Colonic mucosa (tissue), 4 donors: Measurements from ENCODE around the gene ICA1. TPM values are rescaled to one million over a fixed set of nuclear protein-coding genes. Genes with fewer than 3 reads are reported as not detected.
"Not testable (repeated sequence)": the region's sequence is repeated elsewhere in the genome, so short reads cannot be mapped to it uniquely, and the experiment has no call there.

Experiments
- DNase-seq: peaks from one replicate; pipeline ENCODE4 v3.0.0-alpha.2; 2020
- H3K27ac ChIP-seq: fragments of 200-600 bp; one replicate; pipeline ENCODE4 v1.8.0; 2021
- H3K27me3 ChIP-seq: fragments of 200-600 bp; one replicate; pipeline ENCODE4 v1.8.0; 2021
- H3K36me3 ChIP-seq: fragments of 200-600 bp; one replicate; pipeline ENCODE4 v1.8.0; 2021
- H3K4me1 ChIP-seq: fragments of 200-600 bp; one replicate; pipeline ENCODE4 v1.8.0; 2021; ENCODE audit warnings: mild to moderate bottlenecking
- H3K4me3 ChIP-seq: fragments of 200-600 bp; one replicate; pipeline ENCODE4 v1.8.0; 2021
- H3K9ac ChIP-seq, 2 donors: one replicate each; pipeline ENCODE4 v1.7.0; 2013; ENCODE audit warnings: control low read depth in 2 of 2, low read depth in 2 of 2, low read length in 2 of 2
- H3K9me3 ChIP-seq: fragments of 200-600 bp; one replicate; pipeline ENCODE4 v1.8.0; 2021
- intact Hi-C: fragments of 100-400 bp; cut with DNase I; formaldehyde crosslinking; loops from one replicate; pipeline ENCODE4 v1.14.1; 2022
- total RNA-seq, 2 donors: library from RNA; stranded (reverse); fragmentation: NEBNext Ultra II Directional in 1 of 2; extraction: Animal tissue kit (Norgen Biotek cat#: 25700) in 1 of 2; gene quantifications; one replicate each; pipeline ENCODE4 v1.2.1, GENCODE V29; 2021
- TF ChIP-seq, protein P1 (sequence below): fragments of 200-600 bp; IDR thresholded peaks from one replicate; pipeline ENCODE4 v1.8.0; 2022; ENCODE audit warnings: antibody characterized with exemption, mild to moderate bottlenecking
- donor health status: healthy.
- donor health status: DM: no; HTN: no; CAD: no.
- donor health status: DM: no; HTN: no; CAD: no.

Gene ICA1
- total RNA-seq, 2 donors from 2014 or later: 46.1 to 47.5 TPM

- no peak overlapping the region for H3K4me3 ChIP-seq
- H3K27ac ChIP-seq: no peak overlapping the region
- no peaks in the 10 kb centered on the region for H3K36me3 ChIP-seq
- TF ChIP-seq, protein P1, sequence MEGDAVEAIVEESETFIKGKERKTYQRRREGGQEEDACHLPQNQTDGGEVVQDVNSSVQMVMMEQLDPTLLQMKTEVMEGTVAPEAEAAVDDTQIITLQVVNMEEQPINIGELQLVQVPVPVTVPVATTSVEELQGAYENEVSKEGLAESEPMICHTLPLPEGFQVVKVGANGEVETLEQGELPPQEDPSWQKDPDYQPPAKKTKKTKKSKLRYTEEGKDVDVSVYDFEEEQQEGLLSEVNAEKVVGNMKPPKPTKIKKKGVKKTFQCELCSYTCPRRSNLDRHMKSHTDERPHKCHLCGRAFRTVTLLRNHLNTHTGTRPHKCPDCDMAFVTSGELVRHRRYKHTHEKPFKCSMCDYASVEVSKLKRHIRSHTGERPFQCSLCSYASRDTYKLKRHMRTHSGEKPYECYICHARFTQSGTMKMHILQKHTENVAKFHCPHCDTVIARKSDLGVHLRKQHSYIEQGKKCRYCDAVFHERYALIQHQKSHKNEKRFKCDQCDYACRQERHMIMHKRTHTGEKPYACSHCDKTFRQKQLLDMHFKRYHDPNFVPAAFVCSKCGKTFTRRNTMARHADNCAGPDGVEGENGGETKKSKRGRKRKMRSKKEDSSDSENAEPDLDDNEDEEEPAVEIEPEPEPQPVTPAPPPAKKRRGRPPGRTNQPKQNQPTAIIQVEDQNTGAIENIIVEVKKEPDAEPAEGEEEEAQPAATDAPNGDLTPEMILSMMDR: no peak
- DNase-seq: no peak
- intact Hi-C loops: no loop called here
- H3K9me3 ChIP-seq: no peaks in the 10 kb centered on the region
- H3K4me1 ChIP-seq: no peaks in the 10 kb centered on the region
- no peak overlapping the region for H3K9ac ChIP-seq
- no peaks in the 10 kb centered on the region for H3K27me3 ChIP-seq
These were observed 156.4 kb downstream of the ICA1 start for GRCh38 chr7:8105449-8106095.

GRCh38 chr7:8103282-8103681 lies 158.7 kb downstream of the ICA1 start:
- Histone ChIP-seq H3K4me3 (no peak overlapping the region), H3K27me3 (no peaks in the 10 kb centered on the region), H3K4me1 (no peaks in the 10 kb centered on the region), H3K27ac (no peak overlapping the region), H3K36me3 (no peaks in the 10 kb centered on the region), H3K9ac (no peak overlapping the region), H3K9me3 (no peaks in the 10 kb centered on the region)
- TF ChIP-seq, protein P1: no peak
- DNase-seq: no peak
- intact Hi-C loops: no loop called here

DNA sequence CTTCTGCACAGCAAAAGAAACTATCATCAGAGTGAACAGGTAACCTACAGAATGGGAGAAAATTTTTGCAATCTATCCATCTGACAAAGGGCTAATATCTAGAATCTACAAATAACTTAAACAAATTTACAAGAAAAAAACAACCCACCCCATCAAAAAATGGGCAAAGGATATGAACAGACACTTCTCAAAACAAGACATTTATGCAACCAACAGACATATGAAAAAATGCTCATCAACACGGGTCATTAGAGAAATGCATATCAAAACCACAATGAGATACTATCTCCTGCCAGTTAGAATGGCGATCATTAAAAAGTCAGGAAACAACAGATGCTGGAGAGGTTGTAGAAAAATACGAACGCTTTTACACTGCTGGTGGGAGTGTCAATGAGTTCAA lies 160.7 kb downstream of the ICA1 start:
- H3K4me1 ChIP-seq, H3K9ac ChIP-seq, H3K4me3 ChIP-seq, DNase-seq, H3K27me3 ChIP-seq, intact Hi-C loops, H3K36me3 ChIP-seq, H3K27ac ChIP-seq, H3K9me3 ChIP-seq: not testable (repeated sequence)

DNA sequence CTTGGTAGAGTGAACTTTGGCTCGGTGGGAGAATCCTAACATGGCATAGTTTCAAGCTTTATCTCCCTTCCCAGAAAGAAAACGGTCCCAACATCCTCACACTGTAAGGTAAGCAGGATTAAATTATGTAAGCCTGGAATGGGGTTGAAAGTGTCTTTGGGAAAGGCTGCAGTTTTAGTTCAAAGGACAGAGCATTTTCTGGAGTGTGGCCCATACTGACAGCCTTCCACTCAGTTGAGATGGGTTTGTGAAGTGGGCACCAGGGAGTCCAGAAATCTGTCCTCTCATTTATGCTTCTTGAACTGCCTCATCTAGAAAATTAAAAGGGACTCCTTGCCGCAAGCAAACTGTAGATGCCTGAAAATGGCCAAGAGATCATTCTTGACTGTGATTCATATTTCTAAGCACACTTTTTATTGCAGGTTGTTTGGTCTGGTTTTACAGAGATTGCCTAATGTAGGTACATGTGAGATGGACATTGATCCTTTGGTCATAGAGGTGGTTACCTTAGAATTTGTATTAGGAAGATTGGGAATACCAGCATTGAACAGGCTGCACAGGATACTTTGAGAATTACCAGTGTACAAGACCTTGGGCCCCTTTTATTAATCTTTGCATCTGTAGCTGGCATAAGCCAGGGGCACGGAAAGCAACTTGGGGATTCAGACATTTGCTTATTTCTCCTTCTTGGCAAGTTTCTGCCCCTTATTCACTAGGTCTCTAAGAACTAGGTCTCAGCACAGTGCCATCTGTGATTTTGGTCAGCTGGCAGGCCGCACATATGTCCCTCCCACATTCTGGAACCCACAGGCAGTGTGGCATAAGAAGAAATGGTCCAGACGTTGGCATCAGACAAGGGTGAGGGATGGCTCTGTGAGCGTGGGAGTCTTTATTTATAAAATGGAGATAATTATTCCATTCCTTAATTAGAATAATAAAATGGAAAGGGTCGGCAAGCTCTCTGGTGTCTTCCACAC lies 167.5 kb downstream of the ICA1 start:
- DNase-seq: no peak
- no peak overlapping the region for H3K27ac ChIP-seq
- no peaks in the 10 kb centered on the region for H3K4me1 ChIP-seq
- intact Hi-C loops: no loop called here
- H3K9me3 ChIP-seq: no peaks in the 10 kb centered on the region
- no peaks in the 10 kb centered on the region for H3K36me3 ChIP-seq
- TF ChIP-seq, protein P1: no peak
- no peak overlapping the region for H3K9ac ChIP-seq
- H3K4me3 ChIP-seq: no peak overlapping the region
- H3K27me3 ChIP-seq: no peaks in the 10 kb centered on the region

- intact Hi-C loops: no loop called here
- H3K9me3 ChIP-seq: no peaks in the 10 kb centered on the region
- TF ChIP-seq, protein P1: no peak
- no peaks in the 10 kb centered on the region for H3K36me3 ChIP-seq
- no peak overlapping the region for H3K9ac ChIP-seq
- no peaks in the 10 kb centered on the region for H3K27me3 ChIP-seq
- H3K4me3 ChIP-seq: no peak overlapping the region
- H3K27ac ChIP-seq: no peak overlapping the region
- H3K4me1 ChIP-seq: no peaks in the 10 kb centered on the region
- DNase-seq: no peak
These were observed 169.8 kb downstream of the ICA1 start for GRCh38 chr7:8092140-8092539.
